ENCODE results near the gene PDGFC. TPM values are rescaled to one million over a fixed set of nuclear protein-coding genes. Genes with fewer than 3 reads are reported as not detected.
A peak's percentile ranks its signal among the peaks of the same experiment; 100 is the strongest.

The PDGFC gene
- total and polyA plus RNA-seq, 2 of the 13 experiments (the other 11 are each of a cell fraction or from before 2014, with no cell fraction given): 4.6 to 9.1 TPM

DNA sequence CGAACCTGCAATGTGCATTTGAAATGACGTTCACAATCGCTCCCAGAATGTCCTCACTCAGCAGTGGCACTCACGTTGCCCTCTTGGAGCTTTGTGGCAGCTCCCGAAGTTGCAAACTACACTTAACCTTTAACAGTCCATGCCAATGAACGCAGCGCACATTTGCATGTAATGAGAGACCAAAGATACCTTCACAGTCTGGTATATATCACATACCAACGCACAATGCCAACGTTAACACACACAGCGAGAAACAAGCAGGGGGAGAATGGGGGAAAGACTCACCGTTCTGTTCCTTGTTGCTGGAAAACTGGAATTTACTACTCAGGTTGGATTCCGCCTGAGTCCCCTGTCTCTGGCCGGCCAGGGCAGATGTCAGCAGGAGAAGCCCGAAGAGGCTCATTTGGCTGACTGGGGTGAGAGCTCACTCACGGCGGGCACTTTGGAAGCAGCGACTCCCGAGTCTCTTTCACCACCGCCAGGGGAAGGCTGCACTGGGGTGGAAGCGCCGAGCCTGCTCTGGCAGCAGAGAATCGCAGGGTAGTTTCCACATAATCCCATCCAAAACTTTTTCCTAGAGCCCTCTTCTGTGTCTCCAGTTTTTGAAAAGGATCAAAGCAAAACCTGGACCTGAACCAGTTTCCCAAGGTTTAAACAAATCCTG, 966 bp downstream of the PDGFC start (continued):
- TF ChIP-seq, protein P1, sequence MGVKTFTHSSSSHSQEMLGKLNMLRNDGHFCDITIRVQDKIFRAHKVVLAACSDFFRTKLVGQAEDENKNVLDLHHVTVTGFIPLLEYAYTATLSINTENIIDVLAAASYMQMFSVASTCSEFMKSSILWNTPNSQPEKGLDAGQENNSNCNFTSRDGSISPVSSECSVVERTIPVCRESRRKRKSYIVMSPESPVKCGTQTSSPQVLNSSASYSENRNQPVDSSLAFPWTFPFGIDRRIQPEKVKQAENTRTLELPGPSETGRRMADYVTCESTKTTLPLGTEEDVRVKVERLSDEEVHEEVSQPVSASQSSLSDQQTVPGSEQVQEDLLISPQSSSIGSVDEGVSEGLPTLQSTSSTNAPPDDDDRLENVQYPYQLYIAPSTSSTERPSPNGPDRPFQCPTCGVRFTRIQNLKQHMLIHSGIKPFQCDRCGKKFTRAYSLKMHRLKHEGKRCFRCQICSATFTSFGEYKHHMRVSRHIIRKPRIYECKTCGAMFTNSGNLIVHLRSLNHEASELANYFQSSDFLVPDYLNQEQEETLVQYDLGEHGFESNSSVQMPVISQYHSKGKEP (CRISPR knock-in tag; IDR thresholded peaks at IDR 0.05): no peak
- TF ChIP-seq MTF1 (CRISPR knock-in tag; IDR thresholded peaks at IDR 0.05) (0 out of 2 replicates have a peak, but pooled peaks have one; percentile 41), ZNF737 (CRISPR knock-in tag; IDR thresholded peaks at IDR 0.05; ENCODE audit: borderline replicate concordance) (no peak), KDM3A (CRISPR knock-in tag; IDR thresholded peaks at IDR 0.05; ENCODE audit: low read depth) (no peak), ZNF572 (CRISPR knock-in tag; IDR thresholded peaks at IDR 0.05) (0 out of 2 replicates have a peak, but pooled peaks have one; percentile 65), ZFP36L1 (CRISPR knock-in tag; IDR thresholded peaks at IDR 0.05) (no peak), ZNF557 (CRISPR knock-in tag; IDR thresholded peaks at IDR 0.05) (peak; percentile 64; the same call in 1 of the 2 replicates), FOXJ3 (CRISPR knock-in tag; IDR thresholded peaks at IDR 0.05; ENCODE audit: borderline replicate concordance) (0 out of 2 replicates have a peak, but pooled peaks have one; percentile 16), ZNF782 (CRISPR knock-in tag; IDR thresholded peaks at IDR 0.05; ENCODE audit: borderline replicate concordance) (no peak), ZSCAN22 (CRISPR knock-in tag; IDR thresholded peaks at IDR 0.05) (no peak)
- TF ChIP-seq, protein P2, sequence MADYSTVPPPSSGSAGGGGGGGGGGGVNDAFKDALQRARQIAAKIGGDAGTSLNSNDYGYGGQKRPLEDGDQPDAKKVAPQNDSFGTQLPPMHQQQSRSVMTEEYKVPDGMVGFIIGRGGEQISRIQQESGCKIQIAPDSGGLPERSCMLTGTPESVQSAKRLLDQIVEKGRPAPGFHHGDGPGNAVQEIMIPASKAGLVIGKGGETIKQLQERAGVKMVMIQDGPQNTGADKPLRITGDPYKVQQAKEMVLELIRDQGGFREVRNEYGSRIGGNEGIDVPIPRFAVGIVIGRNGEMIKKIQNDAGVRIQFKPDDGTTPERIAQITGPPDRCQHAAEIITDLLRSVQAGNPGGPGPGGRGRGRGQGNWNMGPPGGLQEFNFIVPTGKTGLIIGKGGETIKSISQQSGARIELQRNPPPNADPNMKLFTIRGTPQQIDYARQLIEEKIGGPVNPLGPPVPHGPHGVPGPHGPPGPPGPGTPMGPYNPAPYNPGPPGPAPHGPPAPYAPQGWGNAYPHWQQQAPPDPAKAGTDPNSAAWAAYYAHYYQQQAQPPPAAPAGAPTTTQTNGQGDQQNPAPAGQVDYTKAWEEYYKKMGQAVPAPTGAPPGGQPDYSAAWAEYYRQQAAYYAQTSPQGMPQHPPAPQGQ (CRISPR knock-in tag; IDR thresholded peaks at IDR 0.05; ENCODE audit: borderline replicate concordance): no peak
- TF ChIP-seq, protein P3, sequence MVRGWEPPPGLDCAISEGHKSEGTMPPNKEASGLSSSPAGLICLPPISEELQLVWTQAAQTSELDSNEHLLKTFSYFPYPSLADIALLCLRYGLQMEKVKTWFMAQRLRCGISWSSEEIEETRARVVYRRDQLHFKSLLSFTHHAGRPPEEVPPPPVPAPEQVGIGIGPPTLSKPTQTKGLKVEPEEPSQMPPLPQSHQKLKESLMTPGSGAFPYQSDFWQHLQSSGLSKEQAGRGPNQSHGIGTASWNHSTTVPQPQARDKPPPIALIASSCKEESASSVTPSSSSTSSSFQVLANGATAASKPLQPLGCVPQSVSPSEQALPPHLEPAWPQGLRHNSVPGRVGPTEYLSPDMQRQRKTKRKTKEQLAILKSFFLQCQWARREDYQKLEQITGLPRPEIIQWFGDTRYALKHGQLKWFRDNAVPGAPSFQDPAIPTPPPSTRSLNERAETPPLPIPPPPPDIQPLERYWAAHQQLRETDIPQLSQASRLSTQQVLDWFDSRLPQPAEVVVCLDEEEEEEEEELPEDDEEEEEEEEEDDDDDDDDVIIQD (CRISPR knock-in tag; IDR thresholded peaks at IDR 0.05; ENCODE audit: low read depth): no peak
- TF ChIP-seq, protein P4, sequence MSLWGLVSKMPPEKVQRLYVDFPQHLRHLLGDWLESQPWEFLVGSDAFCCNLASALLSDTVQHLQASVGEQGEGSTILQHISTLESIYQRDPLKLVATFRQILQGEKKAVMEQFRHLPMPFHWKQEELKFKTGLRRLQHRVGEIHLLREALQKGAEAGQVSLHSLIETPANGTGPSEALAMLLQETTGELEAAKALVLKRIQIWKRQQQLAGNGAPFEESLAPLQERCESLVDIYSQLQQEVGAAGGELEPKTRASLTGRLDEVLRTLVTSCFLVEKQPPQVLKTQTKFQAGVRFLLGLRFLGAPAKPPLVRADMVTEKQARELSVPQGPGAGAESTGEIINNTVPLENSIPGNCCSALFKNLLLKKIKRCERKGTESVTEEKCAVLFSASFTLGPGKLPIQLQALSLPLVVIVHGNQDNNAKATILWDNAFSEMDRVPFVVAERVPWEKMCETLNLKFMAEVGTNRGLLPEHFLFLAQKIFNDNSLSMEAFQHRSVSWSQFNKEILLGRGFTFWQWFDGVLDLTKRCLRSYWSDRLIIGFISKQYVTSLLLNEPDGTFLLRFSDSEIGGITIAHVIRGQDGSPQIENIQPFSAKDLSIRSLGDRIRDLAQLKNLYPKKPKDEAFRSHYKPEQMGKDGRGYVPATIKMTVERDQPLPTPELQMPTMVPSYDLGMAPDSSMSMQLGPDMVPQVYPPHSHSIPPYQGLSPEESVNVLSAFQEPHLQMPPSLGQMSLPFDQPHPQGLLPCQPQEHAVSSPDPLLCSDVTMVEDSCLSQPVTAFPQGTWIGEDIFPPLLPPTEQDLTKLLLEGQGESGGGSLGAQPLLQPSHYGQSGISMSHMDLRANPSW (CRISPR knock-in tag; IDR thresholded peaks at IDR 0.05; ENCODE audit: borderline replicate concordance): no peak
- TF ChIP-seq, protein P5, sequence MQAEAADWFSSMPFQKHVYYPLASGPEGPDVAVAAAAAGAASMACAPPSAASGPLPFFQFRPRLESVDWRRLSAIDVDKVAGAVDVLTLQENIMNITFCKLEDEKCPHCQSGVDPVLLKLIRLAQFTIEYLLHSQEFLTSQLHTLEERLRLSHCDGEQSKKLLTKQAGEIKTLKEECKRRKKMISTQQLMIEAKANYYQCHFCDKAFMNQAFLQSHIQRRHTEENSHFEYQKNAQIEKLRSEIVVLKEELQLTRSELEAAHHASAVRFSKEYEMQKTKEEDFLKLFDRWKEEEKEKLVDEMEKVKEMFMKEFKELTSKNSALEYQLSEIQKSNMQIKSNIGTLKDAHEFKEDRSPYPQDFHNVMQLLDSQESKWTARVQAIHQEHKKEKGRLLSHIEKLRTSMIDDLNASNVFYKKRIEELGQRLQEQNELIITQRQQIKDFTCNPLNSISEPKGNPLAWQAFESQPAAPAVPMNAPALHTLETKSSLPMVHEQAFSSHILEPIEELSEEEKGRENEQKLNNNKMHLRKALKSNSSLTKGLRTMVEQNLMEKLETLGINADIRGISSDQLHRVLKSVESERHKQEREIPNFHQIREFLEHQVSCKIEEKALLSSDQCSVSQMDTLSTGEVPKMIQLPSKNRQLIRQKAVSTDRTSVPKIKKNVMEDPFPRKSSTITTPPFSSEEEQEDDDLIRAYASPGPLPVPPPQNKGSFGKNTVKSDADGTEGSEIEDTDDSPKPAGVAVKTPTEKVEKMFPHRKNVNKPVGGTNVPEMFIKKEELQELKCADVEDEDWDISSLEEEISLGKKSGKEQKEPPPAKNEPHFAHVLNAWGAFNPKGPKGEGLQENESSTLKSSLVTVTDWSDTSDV (CRISPR knock-in tag; IDR thresholded peaks at IDR 0.05): no peak
- TF ChIP-seq, protein P6, sequence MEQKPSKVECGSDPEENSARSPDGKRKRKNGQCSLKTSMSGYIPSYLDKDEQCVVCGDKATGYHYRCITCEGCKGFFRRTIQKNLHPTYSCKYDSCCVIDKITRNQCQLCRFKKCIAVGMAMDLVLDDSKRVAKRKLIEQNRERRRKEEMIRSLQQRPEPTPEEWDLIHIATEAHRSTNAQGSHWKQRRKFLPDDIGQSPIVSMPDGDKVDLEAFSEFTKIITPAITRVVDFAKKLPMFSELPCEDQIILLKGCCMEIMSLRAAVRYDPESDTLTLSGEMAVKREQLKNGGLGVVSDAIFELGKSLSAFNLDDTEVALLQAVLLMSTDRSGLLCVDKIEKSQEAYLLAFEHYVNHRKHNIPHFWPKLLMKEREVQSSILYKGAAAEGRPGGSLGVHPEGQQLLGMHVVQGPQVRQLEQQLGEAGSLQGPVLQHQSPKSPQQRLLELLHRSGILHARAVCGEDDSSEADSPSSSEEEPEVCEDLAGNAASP (CRISPR knock-in tag; IDR thresholded peaks at IDR 0.05; ENCODE audit: borderline replicate concordance): no peak
- TF ChIP-seq, protein P7, sequence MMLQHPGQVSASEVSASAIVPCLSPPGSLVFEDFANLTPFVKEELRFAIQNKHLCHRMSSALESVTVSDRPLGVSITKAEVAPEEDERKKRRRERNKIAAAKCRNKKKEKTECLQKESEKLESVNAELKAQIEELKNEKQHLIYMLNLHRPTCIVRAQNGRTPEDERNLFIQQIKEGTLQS (CRISPR knock-in tag; IDR thresholded peaks at IDR 0.05): no peak

All from HepG2 (cell line).